Ovary (tissue), 9 donors: ENCODE data around the gene BACH1. TPM values are rescaled to one million over a fixed set of nuclear protein-coding genes. Genes with fewer than 3 reads are reported as not detected.
A peak's percentile ranks its signal among the peaks of the same experiment; 100 is the strongest.

Experiments
- DNase-seq, 5 donors: peaks; one replicate each; pipeline ENCODE4 v3.0.0-alpha.2; 2019 to 2020
- H3K27ac ChIP-seq, 2 donors: fragments of 200-600 bp; one replicate each; pipeline versions ENCODE4 v1.5.1 to v1.8.0; 2019 to 2022
- H3K27me3 ChIP-seq: fragments of 200-600 bp; one replicate; pipeline ENCODE4 v1.8.0; 2022
- H3K36me3 ChIP-seq: fragments of 200-600 bp; sonication (generic); one replicate; pipeline ENCODE4 v1.5.1; 2019
- H3K4me1 ChIP-seq: one replicate; pipeline ENCODE4 v1.8.1; 2013; ENCODE audit warnings: mild to moderate bottlenecking, moderate library complexity; ENCODE audit not compliant: insufficient read depth
- H3K4me3 ChIP-seq: fragments of 200-600 bp; sonication (generic); one replicate; pipeline ENCODE4 v1.5.1; 2017
- H3K9me3 ChIP-seq, 2 donors: fragments of 200-600 bp in 1 of 2; sonication (generic) in 1 of 2; one replicate each; pipeline versions ENCODE4 v1.5.1 to v1.8.1; 2013 to 2019; ENCODE audit warnings: mild to moderate bottlenecking in 1 of 2, moderate library complexity in 1 of 2
- CTCF ChIP-seq, 3 donors: fragments of 450-650 bp in 2 of 3; fragments of 200-600 bp in 1 of 3; IDR thresholded peaks; one replicate each; pipeline versions ENCODE4 v1.5.1 to v1.8.0; 2016 to 2022; ENCODE audit warnings: antibody characterized with exemption in 3 of 3, mild to moderate bottlenecking in 1 of 3
- EP300 ChIP-seq: sonication (generic); formaldehyde crosslinking; IDR thresholded peaks from one replicate; pipeline ENCODE4 v1.6.1; 2017; ENCODE audit warnings: antibody characterized with exemption
- POLR2A ChIP-seq: fragments of 450-650 bp; IDR thresholded peaks from one replicate; pipeline ENCODE4 v1.6.1; 2017; ENCODE audit warnings: antibody characterized with exemption, mild to moderate bottlenecking, moderate library complexity
- WGBS, 3 donors: extraction: QIAGEN DNeasy Blood & Tissue Kit in 1 of 3; methylation state at CpG; one replicate each; pipeline versions ENCODE4 v1.1.5 to v1.1.7; 2013 to 2017; 5-methylcytosine and 5-hydroxymethylcytosine counted together
- intact Hi-C, 4 donors: fragments of 100-400 bp; cut with DNase I; formaldehyde crosslinking; loops; one replicate each; pipeline versions ENCODE4 v1.11.0 to v1.15.1; 2022 to 2023
- polyA plus RNA-seq, 2 donors: library from polyadenylated mRNA; stranded (reverse); fragments of 200-250 nt in 1 of 2; fragments of 350-450 nt in 1 of 2; fragmentation: Illumina TruSeq in 1 of 2; extraction: RNeasy Lipid Tissue Mini Kit (QIAGEN cat#74804) in 1 of 2; gene quantifications; one replicate each; pipeline ENCODE4 v1.2.3, GENCODE V29; 2013 to 2014
- total RNA-seq, 7 donors: library from RNA; depleted of rRNA in 2 of 7; stranded (reverse); fragments of >200 nt in 2 of 7; fragmentation: NEBNext Ultra II Directional in 3 of 7; extraction: Animal tissue kit (Norgen Biotek cat#: 25700) in 3 of 7; gene quantifications; one replicate each; pipeline versions ENCODE4 v1.1.0 to v1.2.4, GENCODE V29; 2016 to 2023
- donor health status: DM: no; HTN: no; CAD: no; lungs with moderate emphysema.
- donor health status: DM: no; HTN: no; CAD: no.
- donor health status: Bipolar disorder and iron deficiency.
- donor health status: DM: yes; HTN: yes; CAD: no.
- donor health status: DM: no; HTN: no; CAD: no.
- donor health status: DM: yes; HTN: yes; CAD: no.

BACH1 gene
- total and polyA plus RNA-seq, 9 donors, result 11.4 to 77.0 (median 52.3) TPM

- intact Hi-C loops, result loop anchor here (5.0 to 10.0 kb wide), 4 partner anchors 210 to 287 kb away; no protein-coding TSS in a partner anchor
- Histone ChIP-seq H3K27me3 (no peaks in the 10 kb centered on the region), H3K36me3 (no peaks in the 10 kb centered on the region), H3K4me3 (no peak overlapping the region), H3K4me1 (no peaks in the 10 kb centered on the region), H3K9me3 (no peaks in the 10 kb centered on the region), H3K27ac (no peak overlapping the region)
- WGBS, 3 donors, result 91 to 97% (median 92%) methylated on average over 1 of the region's 1 CpG
- no peak for DNase-seq
- TF ChIP-seq CTCF (IDR thresholded peaks at IDR 0.05) (no peak), EP300 (no peak), POLR2A (no peak)
Observed at GRCh38 chr21:29374481-29374880, 75.8 kb downstream of the BACH1 start.

GRCh38 chr21:29376556-29376955 lies 77.8 kb downstream of the BACH1 start:
- Histone ChIP-seq H3K27ac (no peak overlapping the region), H3K9me3 (no peaks in the 10 kb centered on the region), H3K36me3 (no peaks in the 10 kb centered on the region), H3K4me3 (no peak overlapping the region), H3K4me1 (no peaks in the 10 kb centered on the region), H3K27me3 (no peaks in the 10 kb centered on the region)
- intact Hi-C loops, result loop anchor here in 2 of 4 donors (5.0 to 10.0 kb wide), 3 partner anchors 209 to 282 kb away; no protein-coding TSS in a partner anchor
- peak in 3 of 5 donors; percentile 21 to 33 (median 21) for DNase-seq
- TF ChIP-seq EP300 (no peak), CTCF (IDR thresholded peaks at IDR 0.05) (no peak), POLR2A (no peak)
- WGBS, 3 donors, result 65 to 76% (median 70%) methylated on average over 3 of the region's 3 CpGs

GRCh38 chr21:29377266-29377665 lies 78.5 kb downstream of the BACH1 start:
- no peak for TF ChIP-seq EP300
- TF ChIP-seq POLR2A, result no peak
- TF ChIP-seq CTCF (IDR thresholded peaks at IDR 0.05), result no peak
- H3K27ac ChIP-seq, result no peak overlapping the region
- no peak overlapping the region for H3K4me3 ChIP-seq
- WGBS, 3 donors, result 69 to 78% (median 71%) methylated on average over 4 of the region's 4 CpGs
- DNase-seq, result no peak
- H3K36me3 ChIP-seq, result no peaks in the 10 kb centered on the region
- no peaks in the 10 kb centered on the region for H3K4me1 ChIP-seq
- H3K27me3 ChIP-seq, result no peaks in the 10 kb centered on the region
- no peaks in the 10 kb centered on the region for H3K9me3 ChIP-seq
- intact Hi-C loops, result loop anchor here in 2 of 4 donors (5.0 to 10.0 kb wide), 3 partner anchors 210 to 282 kb away; no protein-coding TSS in a partner anchor

GRCh38 chr21:29378832-29379231 lies 80.1 kb downstream of the BACH1 start:
- Histone ChIP-seq H3K36me3 (no peaks in the 10 kb centered on the region), H3K27ac (no peak overlapping the region), H3K4me3 (no peak overlapping the region), H3K27me3 (no peaks in the 10 kb centered on the region), H3K9me3 (no peaks in the 10 kb centered on the region), H3K4me1 (no peaks in the 10 kb centered on the region)
- intact Hi-C loops, result loop anchor here in 2 of 4 donors (5.0 to 10.0 kb wide), 3 partner anchors 212 to 284 kb away; no protein-coding TSS in a partner anchor
- TF ChIP-seq CTCF (IDR thresholded peaks at IDR 0.05), result no peak
- TF ChIP-seq EP300, result no peak
- no peak for TF ChIP-seq POLR2A
- WGBS, 3 donors, result 92 to 95% (median 93%) methylated on average over 4 of the region's 4 CpGs
- DNase-seq, result no peak
